ENCODE data around the gene KDM1A. TPM values are rescaled to one million over a fixed set of nuclear protein-coding genes. Genes with fewer than 3 reads are reported as not detected.

The KDM1A gene
- total RNA-seq, result 105 and 111 TPM in 2 replicates
- 79.3 and 111 TPM in 2 replicates for polyA plus RNA-seq
- polyA plus RNA-seq (2011; cell fraction: cytosol; rRNA removed), result 84.3 and 94.3 TPM in 2 replicates
- polyA plus RNA-seq (2011; cell fraction: nucleus; rRNA removed), result 121 and 154 TPM in 2 replicates
- 77.8 and 109 TPM in 2 replicates for polyA plus RNA-seq (2012)
- 130 and 135 TPM in 2 replicates for polyA minus RNA-seq
- 47.1 TPM for polyA minus RNA-seq (2011; cell fraction: cytosol; rRNA and poly(A)+ RNA removed)
- 40.2 and 49.8 TPM in 2 replicates for polyA minus RNA-seq (2011; cell fraction: nucleus; rRNA and poly(A)+ RNA removed)
- Bru-seq, nascent RNA, result percentile 92 among the genes with signal in this experiment
- percentile 88 among the genes with signal in this experiment for BruChase-seq, experiment 1, labeled RNA remaining after a 6-hour chase
- BruChase-seq, experiment 2, labeled RNA remaining after a 2-hour chase, result percentile 88 among the genes with signal in this experiment
- long read RNA-seq, transcript KDM1A-203 (19 exons, 3,039 nt), result minor isoform, 6 of 517 reads
- long read RNA-seq, transcript KDM1A-201 (19 exons, 3,033 nt), result major isoform, 191 of 517 reads
- long read RNA-seq, transcript KDM1A-206 (1 exons, 2,810 nt), result minor isoform, 56 of 517 reads
- long read RNA-seq, partial matches to known transcripts, result 15 of 517 reads
- long read RNA-seq, other reads (novel, unspliced or antisense), result 249 of 517 reads

- intact Hi-C loops (cut with micrococcal nuclease), result loop anchor here (2.0 kb wide), 1 partner anchor 672 kb away; the partner anchor contains the start of gene RPL11
- FAIRE-seq, result peak; percentile 99
- H3K9me1 ChIP-seq (replicated peaks; ENCODE audit: control insufficient read depth, extremely low read depth, insufficient read depth, low read length), result no peaks in the 10 kb centered on the region
Observed at GRCh38 chr1:23019094-23019862, at the start of gene KDM1A. Gene KDM1A, plus strand, starts transcription at chr1:23019468. Its CDS starts 129 bp downstream, at chr1:23019597.

More at GRCh38 chr1:23019094-23019862, at the start of gene KDM1A:
- TF ChIP-seq GATA2 (IDR thresholded peaks at IDR 0.05; ENCODE audit: insufficient read depth, insufficient read length, low read depth, low read length) (peak; percentile 38), POLR2A (IDR thresholded peaks at IDR 0.05; ENCODE audit: low read depth, low read length) (peak; percentile 90), FOS (IDR thresholded peaks at IDR 0.05; ENCODE audit: borderline replicate concordance, insufficient read depth, low read length) (no peak), POLR2AphosphoS5 (IDR thresholded peaks at IDR 0.05; ENCODE audit: insufficient read depth, low read depth, low read length) (peak; percentile 95), MAX (IDR thresholded peaks at IDR 0.05; ENCODE audit: insufficient read depth, insufficient read length) (peak; percentile 43), MYC (IDR thresholded peaks at IDR 0.05; ENCODE audit: low read depth, low read length) (peak; percentile 83), EZH2 (IDR thresholded peaks at IDR 0.05; ENCODE audit: borderline replicate concordance, low read depth, low read length, severe bottlenecking) (no peak), CTCF (IDR thresholded peaks at IDR 0.05; ENCODE audit: extremely low read depth in 1 of 2, insufficient read depth in 1 of 2, low read depth in 1 of 2, low read length in 2 of 2) (peak; percentile 14 to 22), JUN (IDR thresholded peaks at IDR 0.05; ENCODE audit: borderline replicate concordance, insufficient read depth, insufficient read length, low read depth) (no peak)
- ChIA-PET CTCF (interaction anchor here (0.6 to 1.3 kb wide), 4 partner anchors 31 to 166 kb away, joined by 3 to 5 read pairs (median 4); no protein-coding TSS in a partner anchor), POLR2A (interaction anchor here (0.5 to 0.6 kb wide), 2 partner anchors 70 to 131 kb away, joined by 3 read pairs; no protein-coding TSS in a partner anchor)
- Histone ChIP-seq H3K36me3 (ENCODE audit: control insufficient read depth in 2 of 2, extremely low read depth in 1 of 2, insufficient read depth in 2 of 2, low read length in 2 of 2) (no peaks in the 10 kb centered on the region), H4K20me1 (replicated peaks; ENCODE audit: control insufficient read depth, extremely low read depth, insufficient read depth, low read length) (peaks cover 3% of the 10 kb centered on the region), H2AFZ (ENCODE audit: low read depth, low read length) (peak within 1 kb of the TSS; percentile 88), H3K4me1 (ENCODE audit: control insufficient read depth, extremely low read depth, insufficient read depth, low read length) (peaks cover 8% of the 10 kb centered on the region), H3K27me3 (ENCODE audit: control insufficient read depth in 2 of 2, insufficient read depth in 2 of 2, low read length in 2 of 2) (no peaks in the 10 kb centered on the region), H3K4me3 (replicated peaks in 1 of 3; ENCODE audit: insufficient read depth in 1 of 3, low read depth in 1 of 3, low read length in 3 of 3) (peak within 1 kb of the TSS; percentile 78 to 93 (median 85)), H3K9ac (replicated peaks; ENCODE audit: extremely low read depth, insufficient read depth, low read length) (peak within 1 kb of the TSS; percentile 93), H3K27ac (ENCODE audit: insufficient read depth, low read depth, low read length) (peak within 1 kb of the TSS; percentile 51), H3K79me2 (ENCODE audit: control insufficient read depth, insufficient read depth, low read length) (peaks cover 50% of the 10 kb centered on the region), H3K9me3 (replicated peaks; ENCODE audit: control insufficient read depth, insufficient read depth, low read length) (no peaks in the 10 kb centered on the region), H3K4me2 (ENCODE audit: insufficient read depth, low read length) (peak within 1 kb of the TSS; percentile 97)
- DNase-seq (ENCODE audit: low read depth, low spot score), result peak; percentile 97
- no TSS peak for BruUV-seq (replicated peaks)
- dilution Hi-C loops (cut with MboI; ENCODE audit: extremely low pct_ligation_motif_present, low sequenced_read_pairs), result no loop called here
